Loucy (cell line): ENCODE results near the gene INSC.

Experiments
- H2AFZ ChIP-seq: fragments of 200-600 bp; sonication (generic); 2 replicates; pipeline ENCODE4 v1.6.0; 2016; ENCODE audit warnings: antibody characterized with exemption, mild to moderate bottlenecking, low read length, moderate library complexity
- H3F3A ChIP-seq: fragments of 200-600 bp; 2 replicates; pipeline ENCODE4 v1.6.0; 2016; ENCODE audit warnings: antibody characterized with exemption, low read depth, mild to moderate bottlenecking
- H3K27me3 ChIP-seq: fragments of 200-600 bp; sonication (generic); 2 replicates; pipeline ENCODE4 v1.6.1; 2014; ENCODE audit warnings: low read length, mild to moderate bottlenecking; ENCODE audit not compliant: insufficient read depth, poor library complexity, severe bottlenecking
- H3K36me3 ChIP-seq: fragments of 200-600 bp; sonication (generic); 2 replicates; pipeline ENCODE4 v1.6.1; 2016; ENCODE audit warnings: low read length; ENCODE audit not compliant: insufficient read depth
- H3K4me1 ChIP-seq: fragments of 200-600 bp; sonication (generic); 2 replicates; pipeline ENCODE4 v1.5.1; 2014; ENCODE audit warnings: low read length, mild to moderate bottlenecking; ENCODE audit not compliant: insufficient read depth, poor library complexity, severe bottlenecking
- H3K4me2 ChIP-seq: fragments of 200-600 bp; sonication (generic); 2 replicates; pipeline ENCODE4 v1.6.0; 2014; ENCODE audit warnings: antibody characterized with exemption, low read length, low read depth, mild to moderate bottlenecking; ENCODE audit not compliant: poor library complexity, severe bottlenecking
- H3K4me3 ChIP-seq: fragments of 200-600 bp; sonication (generic); 2 replicates; pipeline ENCODE4 v1.5.1; 2014; ENCODE audit warnings: low read length, mild to moderate bottlenecking, mixed read lengths; ENCODE audit not compliant: poor library complexity, severe bottlenecking
- H3K79me2 ChIP-seq: fragments of 200-600 bp; sonication (generic); 2 replicates; pipeline ENCODE4 v1.6.1; 2014; ENCODE audit warnings: low read length; ENCODE audit not compliant: insufficient read depth
- H3K9ac ChIP-seq: fragments of 200-600 bp; sonication (generic); 2 replicates; pipeline ENCODE4 v1.6.0; 2014; ENCODE audit warnings: mild to moderate bottlenecking, low read depth, low read length, moderate library complexity; ENCODE audit not compliant: poor library complexity, severe bottlenecking
- H3K9me2 ChIP-seq: fragments of 200-600 bp; sonication (generic); replicated peaks from 2 replicates; pipeline ENCODE4 v1.6.1; 2016; ENCODE audit warnings: low read depth, low read length, mixed read lengths
- H3K9me3 ChIP-seq: fragments of 200-600 bp; sonication (generic); 2 replicates; pipeline ENCODE4 v1.6.1; 2014; ENCODE audit warnings: mild to moderate bottlenecking, antibody characterized with exemption, low read length, low read depth; ENCODE audit not compliant: insufficient read depth
- H4K20me1 ChIP-seq: fragments of 200-600 bp; sonication (generic); 2 replicates; pipeline ENCODE4 v1.6.0; 2014; ENCODE audit warnings: antibody characterized with exemption, low read length, mild to moderate bottlenecking; ENCODE audit not compliant: insufficient read depth, poor library complexity, severe bottlenecking
- EZH2phosphoT487 ChIP-seq: fragments of 200-600 bp; IDR thresholded peaks from 2 replicates; pipeline ENCODE4 v1.6.1; 2018; ENCODE audit warnings: antibody characterized with exemption, mild to moderate bottlenecking, moderate library complexity, borderline replicate concordance
- TF ChIP-seq, protein P1 (sequence below): fragments of 200-600 bp; sonication (generic); conservative IDR thresholded peaks from 2 replicates; pipeline ENCODE4 v1.5.1; 2014; ENCODE audit warnings: mild to moderate bottlenecking, antibody characterized with exemption, low read length

INSC gene

DNA sequence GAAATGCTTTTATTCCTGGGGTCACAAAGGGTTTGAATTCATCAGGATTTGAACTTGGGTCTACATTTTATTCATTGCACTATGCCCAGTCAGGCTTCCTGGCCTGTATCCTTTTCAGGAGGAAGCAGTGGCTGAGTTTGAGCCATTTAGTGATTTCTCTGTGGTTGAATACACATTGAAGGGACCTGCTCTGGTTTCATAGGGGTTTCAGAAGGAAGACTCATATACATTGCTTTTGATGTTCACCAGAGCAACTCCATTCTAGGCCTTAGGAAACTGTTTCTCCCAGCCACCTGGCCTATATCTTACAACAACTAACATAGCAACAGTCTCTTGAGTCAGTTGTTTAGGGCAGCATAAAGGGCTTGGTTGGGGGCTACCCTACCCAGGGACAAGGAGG is 165.7 kb downstream of the INSC start:
- H3K4me3 ChIP-seq = no peak overlapping the region
- no peak overlapping the region for H3K4me2 ChIP-seq
- H3K36me3 ChIP-seq = no peaks in the 10 kb centered on the region
- H3F3A ChIP-seq = no peaks in the 10 kb centered on the region
- H3K4me1 ChIP-seq = no peaks in the 10 kb centered on the region
- H2AFZ ChIP-seq = no peak overlapping the region
- H3K79me2 ChIP-seq = no peaks in the 10 kb centered on the region
- H3K9me2 ChIP-seq = no peaks in the 10 kb centered on the region
- no peaks in the 10 kb centered on the region for H3K9me3 ChIP-seq
- no peaks in the 10 kb centered on the region for H3K27me3 ChIP-seq
- no peak overlapping the region for H3K9ac ChIP-seq
- no peak for TF ChIP-seq EZH2phosphoT487
- TF ChIP-seq, protein P1, sequence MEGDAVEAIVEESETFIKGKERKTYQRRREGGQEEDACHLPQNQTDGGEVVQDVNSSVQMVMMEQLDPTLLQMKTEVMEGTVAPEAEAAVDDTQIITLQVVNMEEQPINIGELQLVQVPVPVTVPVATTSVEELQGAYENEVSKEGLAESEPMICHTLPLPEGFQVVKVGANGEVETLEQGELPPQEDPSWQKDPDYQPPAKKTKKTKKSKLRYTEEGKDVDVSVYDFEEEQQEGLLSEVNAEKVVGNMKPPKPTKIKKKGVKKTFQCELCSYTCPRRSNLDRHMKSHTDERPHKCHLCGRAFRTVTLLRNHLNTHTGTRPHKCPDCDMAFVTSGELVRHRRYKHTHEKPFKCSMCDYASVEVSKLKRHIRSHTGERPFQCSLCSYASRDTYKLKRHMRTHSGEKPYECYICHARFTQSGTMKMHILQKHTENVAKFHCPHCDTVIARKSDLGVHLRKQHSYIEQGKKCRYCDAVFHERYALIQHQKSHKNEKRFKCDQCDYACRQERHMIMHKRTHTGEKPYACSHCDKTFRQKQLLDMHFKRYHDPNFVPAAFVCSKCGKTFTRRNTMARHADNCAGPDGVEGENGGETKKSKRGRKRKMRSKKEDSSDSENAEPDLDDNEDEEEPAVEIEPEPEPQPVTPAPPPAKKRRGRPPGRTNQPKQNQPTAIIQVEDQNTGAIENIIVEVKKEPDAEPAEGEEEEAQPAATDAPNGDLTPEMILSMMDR = no peak
- H4K20me1 ChIP-seq = no peaks in the 10 kb centered on the region

- Histone ChIP-seq H3K79me2 (no peaks in the 10 kb centered on the region), H3K9ac (no peak overlapping the region), H3F3A (no peaks in the 10 kb centered on the region), H2AFZ (no peak overlapping the region), H3K36me3 (no peaks in the 10 kb centered on the region), H3K4me1 (no peaks in the 10 kb centered on the region), H3K9me3 (no peaks in the 10 kb centered on the region), H3K27me3 (no peaks in the 10 kb centered on the region), H3K4me3 (no peak overlapping the region), H3K9me2 (no peaks in the 10 kb centered on the region), H4K20me1 (no peaks in the 10 kb centered on the region), H3K4me2 (no peak overlapping the region)
- TF ChIP-seq EZH2phosphoT487 = no peak
- TF ChIP-seq, protein P1 = no peak
These were observed 168.0 kb downstream of the INSC start for GRCh38 chr11:15282754-15283153.

DNA sequence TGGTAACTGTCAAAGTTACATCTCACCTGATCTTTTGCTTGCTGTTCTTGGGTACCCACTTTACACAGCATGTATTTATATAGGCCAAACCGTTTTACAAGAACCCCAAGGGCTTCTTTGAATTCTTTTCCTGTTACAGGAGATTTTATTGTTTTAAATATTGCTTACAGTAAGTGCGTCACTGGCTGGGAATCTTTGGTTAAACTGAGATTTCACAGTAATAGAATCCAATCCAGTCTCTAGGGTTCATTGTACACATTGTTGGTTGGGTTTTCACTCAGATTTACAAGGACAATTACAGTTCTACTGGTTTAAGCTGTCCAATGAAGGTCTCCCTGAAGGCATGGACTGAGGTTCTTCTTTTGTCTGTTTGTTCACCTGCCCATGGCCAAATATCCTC is 171.7 kb downstream of the INSC start:
- H3K4me3 ChIP-seq = no peak overlapping the region
- no peaks in the 10 kb centered on the region for H4K20me1 ChIP-seq
- H3K4me2 ChIP-seq = no peak overlapping the region
- no peak overlapping the region for H2AFZ ChIP-seq
- H3K36me3 ChIP-seq = no peaks in the 10 kb centered on the region
- H3K27me3 ChIP-seq = no peaks in the 10 kb centered on the region
- no peaks in the 10 kb centered on the region for H3K79me2 ChIP-seq
- no peaks in the 10 kb centered on the region for H3K9me3 ChIP-seq
- H3K9me2 ChIP-seq = no peaks in the 10 kb centered on the region
- H3F3A ChIP-seq = no peaks in the 10 kb centered on the region
- TF ChIP-seq, protein P1 = no peak
- no peak for TF ChIP-seq EZH2phosphoT487
- no peaks in the 10 kb centered on the region for H3K4me1 ChIP-seq
- H3K9ac ChIP-seq = no peak overlapping the region
